Islet precursor cell (in vitro differentiated cells): ENCODE data around the gene SSC5D.

Experiments
- DNase-seq: peaks from one replicate; pipeline ENCODE4 v3.0.0-alpha.2; 2018

The SSC5D gene

GRCh38 chr19:55474269-55475265 lies 13.7 kb upstream of the SSC5D start:
- DNase-seq, result no peak

GRCh38 chr19:55476100-55476775 lies 12.0 kb upstream of the SSC5D start, which contains the start of gene ZNF628:
ZNF628 (plus strand) TSS chr19:55476617; CDS start chr19:55479911, 3,294 bp downstream.
- DNase-seq, result peak; percentile 98

- no peak for DNase-seq
Measured at GRCh38 chr19:55477905-55478304, 10.3 kb upstream of the SSC5D start.

GRCh38 chr19:55478364-55478763 lies 9.9 kb upstream of the SSC5D start:
- no peak for DNase-seq

- no peak for DNase-seq
Measured at GRCh38 chr19:55479045-55479444, 9.2 kb upstream of the SSC5D start.

GRCh38 chr19:55479451-55480230 lies 8.6 kb upstream of the SSC5D start:
- no peak for DNase-seq

GRCh38 chr19:55481148-55481793 lies 7.0 kb upstream of the SSC5D start:
- DNase-seq, result no peak

- DNase-seq, result no peak
Measured at GRCh38 chr19:55481794-55482155, 6.5 kb upstream of the SSC5D start.

GRCh38 chr19:55482156-55482961 lies 5.9 kb upstream of the SSC5D start:
- DNase-seq, result no peak

- DNase-seq, result no peak
Measured at GRCh38 chr19:55482967-55483705, 5.1 kb upstream of the SSC5D start.

GRCh38 chr19:55483706-55484592 lies 4.3 kb upstream of the SSC5D start:
- DNase-seq, result peak; percentile 69

- peak; percentile 89 for DNase-seq
Measured at GRCh38 chr19:55484593-55485438, 3.4 kb upstream of the SSC5D start, which contains the start of gene NAT14. NAT14 (plus strand) TSS chr19:55485188; CDS start chr19:55485709, 521 bp downstream.

GRCh38 chr19:55485439-55486011 lies 2.7 kb upstream of the SSC5D start:
- no peak for DNase-seq

- DNase-seq, result peak; percentile 71
Measured at GRCh38 chr19:55486043-55486970, 1.9 kb upstream of the SSC5D start.

GRCh38 chr19:55486971-55487923 lies 989 bp upstream of the SSC5D start:
- peak; percentile 96 for DNase-seq
